Mesenchymal stem cell (in vitro differentiated cells and primary cell): ENCODE results near the gene CCNL1.

Experiments used
- DNase-seq: peaks from one replicate; pipeline ENCODE4 v3.0.0-alpha.2; 2013
- H2AFZ ChIP-seq: one replicate; pipeline ENCODE4 v1.6.1; 2013; ENCODE audit warnings: low read depth, mild to moderate bottlenecking, control low read depth, inconsistent platforms, low read length, moderate library complexity
- H2AK5ac ChIP-seq: 2 replicates; pipeline ENCODE4 v1.6.1; 2013; ENCODE audit warnings: low read length, moderate library complexity, mild to moderate bottlenecking, inconsistent platforms; ENCODE audit not compliant: severe bottlenecking
- H2BK120ac ChIP-seq: one replicate; pipeline ENCODE4 v1.6.1; 2013; ENCODE audit warnings: low read depth, mild to moderate bottlenecking, inconsistent platforms, low read length, moderate library complexity
- H2BK12ac ChIP-seq, 2 experiments: one replicate each; pipeline ENCODE4 v1.6.1; 2013; ENCODE audit warnings: inconsistent platforms in 2 of 2, low read length in 2 of 2, mild to moderate bottlenecking in 2 of 2, moderate library complexity in 2 of 2, control low read depth in 1 of 2
- H2BK15ac ChIP-seq: one replicate; pipeline ENCODE4 v1.6.1; 2013; ENCODE audit warnings: mild to moderate bottlenecking, low read depth, inconsistent platforms; ENCODE audit not compliant: poor library complexity, severe bottlenecking
- H2BK5ac ChIP-seq: 2 replicates; pipeline ENCODE4 v1.6.1; 2013; ENCODE audit warnings: low read depth, mild to moderate bottlenecking, low read length, control low read depth, inconsistent platforms; ENCODE audit not compliant: poor library complexity, severe bottlenecking
- H3K14ac ChIP-seq, 2 experiments: one replicate each; pipeline ENCODE4 v1.6.1; 2013; ENCODE audit warnings: inconsistent platforms in 2 of 2, low read length in 2 of 2, control low read depth in 1 of 2, mild to moderate bottlenecking in 1 of 2, moderate library complexity in 1 of 2
- H3K18ac ChIP-seq, 2 experiments: one replicate each; pipeline ENCODE4 v1.6.1; 2013; ENCODE audit warnings: inconsistent platforms in 2 of 2, low read length in 2 of 2, control low read depth in 1 of 2, low read depth in 1 of 2, mild to moderate bottlenecking in 1 of 2
- H3K23ac ChIP-seq, 2 experiments: one replicate each; pipeline ENCODE4 v1.6.1; 2013; ENCODE audit warnings: inconsistent platforms in 2 of 2, low read length in 2 of 2, mild to moderate bottlenecking in 2 of 2, moderate library complexity in 2 of 2, control low read depth in 1 of 2
- H3K27ac ChIP-seq: 2 replicates; pipeline ENCODE4 v1.5.1; 2013; ENCODE audit warnings: mild to moderate bottlenecking, moderate library complexity, low read length, control low read depth, inconsistent platforms; ENCODE audit not compliant: poor library complexity, severe bottlenecking
- H3K27me3 ChIP-seq, 2 experiments: 2 replicates each; pipeline versions ENCODE4 v1.6.1 to v1.7.0; 2013; ENCODE audit warnings: low read length in 2 of 2, mild to moderate bottlenecking in 2 of 2, moderate library complexity in 2 of 2, control low read depth in 1 of 2, inconsistent platforms in 1 of 2; ENCODE audit not compliant: control insufficient read depth in 1 of 2, insufficient read depth in 1 of 2
- H3K36me3 ChIP-seq, 2 experiments: 2 replicates each; pipeline versions ENCODE4 v1.6.1 to v1.7.0; 2013; ENCODE audit warnings: low read length in 2 of 2, control low read depth in 1 of 2, inconsistent platforms in 1 of 2, low read depth in 1 of 2, mild to moderate bottlenecking in 1 of 2; ENCODE audit not compliant: insufficient read depth in 2 of 2, control insufficient read depth in 1 of 2
- H3K4ac ChIP-seq, 2 experiments: one replicate each; pipeline ENCODE4 v1.6.1; 2013; ENCODE audit warnings: inconsistent platforms in 2 of 2, low read length in 2 of 2, mild to moderate bottlenecking in 2 of 2, moderate library complexity in 2 of 2, control low read depth in 1 of 2, low read depth in 1 of 2
- H3K4me1 ChIP-seq: 2 replicates; pipeline ENCODE4 v1.6.1; 2013; ENCODE audit warnings: low read depth, low read length, control low read depth; ENCODE audit not compliant: control insufficient read depth, insufficient read depth
- H3K4me2 ChIP-seq: 2 replicates; pipeline ENCODE4 v1.6.1; 2013; ENCODE audit warnings: low read length, mild to moderate bottlenecking, inconsistent platforms; ENCODE audit not compliant: poor library complexity, severe bottlenecking
- H3K4me3 ChIP-seq, 2 experiments: 2 replicates each; pipeline versions ENCODE4 v1.5.1 to v1.7.0; 2013; ENCODE audit warnings: low read length in 2 of 2, mild to moderate bottlenecking in 2 of 2, control low read depth in 1 of 2, low read depth in 1 of 2; ENCODE audit not compliant: insufficient read depth in 1 of 2
- H3K79me1 ChIP-seq: replicated peaks from 2 replicates; pipeline ENCODE4 v1.6.1; 2013; ENCODE audit warnings: mild to moderate bottlenecking, control low read depth, low read length, inconsistent platforms; ENCODE audit not compliant: poor library complexity, severe bottlenecking
- H3K9ac ChIP-seq: 2 replicates; pipeline ENCODE4 v1.7.0; 2013; ENCODE audit warnings: mild to moderate bottlenecking, low read length, moderate library complexity
- H3K9me3 ChIP-seq: 2 replicates; pipeline ENCODE4 v1.7.0; 2013; ENCODE audit warnings: mild to moderate bottlenecking, low read length; ENCODE audit not compliant: control insufficient read depth
- H4K8ac ChIP-seq: one replicate; pipeline ENCODE4 v1.6.1; 2013; ENCODE audit warnings: inconsistent platforms, mild to moderate bottlenecking, low read length, moderate library complexity
- H4K91ac ChIP-seq: one replicate; pipeline ENCODE4 v1.6.1; 2013; ENCODE audit warnings: mild to moderate bottlenecking, low read length, inconsistent platforms
- WGBS: methylation state at CpG from one replicate; pipeline ENCODE4 v1.1.7; 2013; ENCODE audit warnings: mixed read lengths; 5-methylcytosine and 5-hydroxymethylcytosine counted together

Gene CCNL1

GRCh38 chr3:157188391-157188790, 28.4 kb upstream of the CCNL1 start:
- H2BK15ac ChIP-seq = no peak overlapping the region
- no peak for DNase-seq
- H3K79me1 ChIP-seq = peaks cover 3% of the 10 kb centered on the region
- H3K9ac ChIP-seq = no peak overlapping the region
- H3K14ac ChIP-seq = no peak overlapping the region
- no peak overlapping the region for H3K18ac ChIP-seq
- H2BK5ac ChIP-seq = no peak overlapping the region
- H3K4me3 ChIP-seq = no peak overlapping the region
- no peak overlapping the region for H4K91ac ChIP-seq
- H3K23ac ChIP-seq = no peak overlapping the region
- H3K4ac ChIP-seq = no peak overlapping the region
- no peak overlapping the region for H3K4me2 ChIP-seq
- H4K8ac ChIP-seq = no peak overlapping the region
- no peak overlapping the region for H2AK5ac ChIP-seq
- no peak overlapping the region for H2AFZ ChIP-seq
- H2BK12ac ChIP-seq = no peak overlapping the region
- no peaks in the 10 kb centered on the region for H3K27me3 ChIP-seq
- no peak overlapping the region for H2BK120ac ChIP-seq
- no peak overlapping the region for H3K27ac ChIP-seq
- no peaks in the 10 kb centered on the region for H3K4me1 ChIP-seq
- peaks cover 22% of the 10 kb centered on the region for H3K9me3 ChIP-seq
- peaks cover 10 to 22% of the 10 kb centered on the region in 2 experiments for H3K36me3 ChIP-seq

GRCh38 chr3:157182879-157183278, 22.9 kb upstream of the CCNL1 start:
- Histone ChIP-seq H3K9me3 (peaks cover 11% of the 10 kb centered on the region), H3K27ac (no peak overlapping the region), H3K27me3 (no peaks in the 10 kb centered on the region), H2AK5ac (no peak overlapping the region), H2BK120ac (no peak overlapping the region), H4K91ac (no peak overlapping the region), H3K36me3 (peaks cover 21 to 24% of the 10 kb centered on the region in 2 experiments), H3K14ac (no peak overlapping the region), H2BK15ac (no peak overlapping the region), H2AFZ (no peak overlapping the region), H2BK12ac (no peak overlapping the region), H3K23ac (no peak overlapping the region), H3K79me1 (peaks cover 11% of the 10 kb centered on the region), H4K8ac (no peak overlapping the region), H3K9ac (no peak overlapping the region), H3K4me3 (no peak overlapping the region), H3K4me1 (no peaks in the 10 kb centered on the region), H3K18ac (no peak overlapping the region), H2BK5ac (no peak overlapping the region), H3K4ac (no peak overlapping the region), H3K4me2 (no peak overlapping the region)
- 66% methylated on average over 3 of the region's 3 CpGs for WGBS
- no peak for DNase-seq

- H3K23ac ChIP-seq = no peak overlapping the region
- no peak overlapping the region for H3K18ac ChIP-seq
- H3K36me3 ChIP-seq = peaks cover 9 to 14% of the 10 kb centered on the region in 2 experiments
- no peak overlapping the region for H2AFZ ChIP-seq
- no peak overlapping the region for H2BK120ac ChIP-seq
- H3K9me3 ChIP-seq = no peaks in the 10 kb centered on the region
- no peak overlapping the region for H3K14ac ChIP-seq
- no peak overlapping the region for H2AK5ac ChIP-seq
- H3K27ac ChIP-seq = no peak overlapping the region
- H3K9ac ChIP-seq = no peak overlapping the region
- no peak overlapping the region for H2BK5ac ChIP-seq
- H2BK15ac ChIP-seq = no peak overlapping the region
- WGBS = 98% methylated on average over 2 of the region's 2 CpGs
- H3K4me3 ChIP-seq = no peak overlapping the region
- H3K4me1 ChIP-seq = peaks cover 2% of the 10 kb centered on the region
- H3K79me1 ChIP-seq = peaks cover 15% of the 10 kb centered on the region
- no peak overlapping the region for H3K4ac ChIP-seq
- no peak overlapping the region for H2BK12ac ChIP-seq
- H4K8ac ChIP-seq = no peak overlapping the region
- H3K4me2 ChIP-seq = no peak overlapping the region
- no peak overlapping the region for H4K91ac ChIP-seq
- DNase-seq = no peak
- no peaks in the 10 kb centered on the region for H3K27me3 ChIP-seq
These were observed 20.3 kb upstream of the CCNL1 start for GRCh38 chr3:157180262-157180661.

DNA sequence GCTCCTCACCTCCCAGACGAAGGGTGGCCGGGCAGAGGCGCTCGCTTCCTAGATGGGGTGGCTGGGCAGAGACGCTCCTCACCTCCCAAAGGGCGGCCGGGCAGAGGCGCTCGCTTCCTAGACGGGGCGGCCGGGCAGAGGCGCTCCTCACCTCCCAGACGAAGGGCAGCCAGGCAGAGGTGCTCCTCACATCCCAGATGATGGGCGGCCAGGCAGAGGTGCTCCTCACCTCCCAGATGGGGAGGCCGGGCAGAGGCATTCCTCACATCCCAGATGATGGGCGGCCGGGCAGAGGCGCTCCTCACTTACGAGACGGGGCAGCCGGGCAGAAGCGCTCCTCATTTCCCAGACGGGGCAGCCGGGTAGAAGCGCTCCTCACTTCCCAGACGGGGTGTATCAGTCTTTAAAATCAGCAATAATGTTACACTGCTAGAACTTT, 19.4 kb upstream of the CCNL1 start:
- Histone ChIP-seq H2AK5ac (no peak overlapping the region), H2BK15ac (no peak overlapping the region), H3K9ac (no peak overlapping the region), H2AFZ (no peak overlapping the region), H3K27me3 (no peaks in the 10 kb centered on the region), H2BK12ac (no peak overlapping the region), H3K18ac (no peak overlapping the region), H3K14ac (no peak overlapping the region), H4K91ac (no peak overlapping the region), H3K9me3 (no peaks in the 10 kb centered on the region), H3K4me2 (no peak overlapping the region), H3K4me3 (no peak overlapping the region), H4K8ac (no peak overlapping the region), H2BK5ac (no peak overlapping the region), H3K36me3 (peaks cover 6 to 14% of the 10 kb centered on the region in 2 experiments), H3K23ac (no peak overlapping the region), H3K79me1 (peaks cover 11% of the 10 kb centered on the region), H3K4me1 (peaks cover 2% of the 10 kb centered on the region), H2BK120ac (no peak overlapping the region), H3K27ac (no peak overlapping the region), H3K4ac (no peak overlapping the region)
- WGBS = 98% methylated on average over 27 of the region's 27 CpGs
- DNase-seq = no peak
